Sigmoid colon (tissue), 7 donors: ENCODE results near the gene RAB13. TPM values are rescaled to one million over a fixed set of nuclear protein-coding genes. Genes with fewer than 3 reads are reported as not detected.

Source experiments
- DNase-seq: peaks from one replicate; pipeline ENCODE4 v3.0.0-alpha.2; 2019
- H3K27ac ChIP-seq, 4 donors: fragments of 200-600 bp; sonication (generic); one replicate each; pipeline ENCODE4 v1.5.1; 2016 to 2019; ENCODE audit warnings: mild to moderate bottlenecking in 1 of 4
- H3K27me3 ChIP-seq, 3 donors: fragments of 200-600 bp; sonication (generic); one replicate each; pipeline ENCODE4 v1.5.1; 2019; ENCODE audit warnings: mild to moderate bottlenecking in 1 of 3
- H3K36me3 ChIP-seq, 4 donors: fragments of 200-600 bp; sonication (generic); one replicate each; pipeline ENCODE4 v1.5.1; 2016 to 2019
- H3K4me1 ChIP-seq, 4 donors: fragments of 200-600 bp; sonication (generic); one replicate each; pipeline ENCODE4 v1.5.1; 2017 to 2019
- H3K4me3 ChIP-seq, 4 donors: fragments of 200-600 bp; sonication (generic); one replicate each; pipeline ENCODE4 v1.5.1; 2017 to 2019; ENCODE audit warnings: mild to moderate bottlenecking in 2 of 4, moderate library complexity in 1 of 4
- H3K9me3 ChIP-seq, 4 donors: fragments of 200-600 bp in 3 of 4; sonication (generic) in 3 of 4; one replicate each; pipeline versions ENCODE4 v1.5.1 to v1.6.1; 2013 to 2019
- CTCF ChIP-seq, 4 experiments: fragments of 450-650 bp in 3 of 4; fragments of 200-600 bp in 1 of 4; IDR thresholded peaks; one replicate each; pipeline ENCODE4 v1.5.1; 2016 to 2019; ENCODE audit warnings: antibody characterized with exemption in 4 of 4, mild to moderate bottlenecking in 3 of 4, moderate library complexity in 2 of 4
- EP300 ChIP-seq, 4 donors: sonication (generic); formaldehyde crosslinking; IDR thresholded peaks; one replicate each; pipeline ENCODE4 v1.6.1; 2017; ENCODE audit warnings: antibody characterized with exemption in 4 of 4
- POLR2A ChIP-seq, 2 donors: fragments of 450-650 bp; IDR thresholded peaks; one replicate each; pipeline ENCODE4 v1.6.1; 2016; ENCODE audit warnings: antibody characterized with exemption in 2 of 2, mild to moderate bottlenecking in 2 of 2, moderate library complexity in 2 of 2
- POLR2AphosphoS5 ChIP-seq, 4 donors: sonication (generic); formaldehyde crosslinking; IDR thresholded peaks; one replicate each; pipeline ENCODE4 v1.6.1; 2017; ENCODE audit warnings: antibody characterized with exemption in 4 of 4
- WGBS, 2 donors: extraction: QIAGEN DNeasy Blood & Tissue Kit; methylation state at CpG; one replicate each; pipeline ENCODE4 v1.1.7; 2013; 5-methylcytosine and 5-hydroxymethylcytosine counted together
- intact Hi-C: fragments of 100-400 bp; cut with DNase I; formaldehyde crosslinking; loops from one replicate; pipeline ENCODE4 v1.15.1; 2023
- polyA plus RNA-seq, 3 donors: library from polyadenylated mRNA; stranded (reverse); fragments of 200-250 nt; gene quantifications; one replicate each; pipeline ENCODE4 v1.2.3, GENCODE V29; 2013
- total RNA-seq, 4 donors: library from RNA; depleted of rRNA; stranded (reverse); fragments of >200 nt; gene quantifications; one replicate each; pipeline ENCODE4 v1.1.0, GENCODE V29; 2016
- donor health status: healthy with polysubstance abuse.
- donor health status: Bipolar disorder and iron deficiency.
- donor health status: healthy.

The RAB13 gene
- total and polyA plus RNA-seq, 7 donors, result 34.1 to 275 (median 72.8) TPM

- H3K4me1 ChIP-seq, result peaks cover 0 to 29% (median 19%) of the 10 kb centered on the region in 4 donors
- intact Hi-C loops, result loop anchor here (2.0 kb wide), 1 partner anchor 121 kb away; no protein-coding TSS in a partner anchor
- no peaks in the 10 kb centered on the region for H3K9me3 ChIP-seq
- TF ChIP-seq POLR2A (IDR thresholded peaks at IDR 0.05) (no peak), EP300 (IDR thresholded peaks at IDR 0.05) (no peak), POLR2AphosphoS5 (IDR thresholded peaks at IDR 0.05) (no peak), CTCF (IDR thresholded peaks at IDR 0.05) (no peak)
- 86% methylated on average over 15 of the region's 15 CpGs for WGBS, 2 donors
- DNase-seq, result no peak
- peaks cover 0 to 66% (median 37%) of the 10 kb centered on the region in 4 donors for H3K36me3 ChIP-seq
- H3K27ac ChIP-seq, result peak overlapping the region; percentile 98 to 100 (median 99)
- no peaks in the 10 kb centered on the region for H3K27me3 ChIP-seq
- peak overlapping the region in 3 of 4 donors; percentile 1 to 98 (median 95) for H3K4me3 ChIP-seq
Observed at GRCh38 chr1:153944005-153944826, 41.9 kb downstream of the RAB13 start.

- Histone ChIP-seq H3K4me3 (no peak overlapping the region), H3K27me3 (no peaks in the 10 kb centered on the region), H3K9me3 (no peaks in the 10 kb centered on the region), H3K36me3 (peaks cover 0 to 64% (median 25%) of the 10 kb centered on the region in 4 donors), H3K27ac (no peak overlapping the region), H3K4me1 (peaks cover 0 to 29% (median 19%) of the 10 kb centered on the region in 4 donors)
- no peak for DNase-seq
- TF ChIP-seq POLR2A (IDR thresholded peaks at IDR 0.05), result no peak
- no peak for TF ChIP-seq POLR2AphosphoS5 (IDR thresholded peaks at IDR 0.05)
- TF ChIP-seq EP300 (IDR thresholded peaks at IDR 0.05), result no peak
- TF ChIP-seq CTCF (IDR thresholded peaks at IDR 0.05), result no peak
- intact Hi-C loops, result no loop called here
- 91 to 94% methylated on average over 11 of the region's 11 CpGs for WGBS, 2 donors
Observed at GRCh38 chr1:153942766-153943549, 43.2 kb downstream of the RAB13 start.

GRCh38 chr1:153941826-153942725, 44.1 kb downstream of the RAB13 start:
- peaks cover 6 to 67% (median 29%) of the 10 kb centered on the region in 4 donors for H3K36me3 ChIP-seq
- DNase-seq, result no peak
- intact Hi-C loops, result no loop called here

More at GRCh38 chr1:153941826-153942725, 44.1 kb downstream of the RAB13 start:
- Histone ChIP-seq H3K4me3 (no peak overlapping the region), H3K9me3 (no peaks in the 10 kb centered on the region), H3K27ac (no peak overlapping the region), H3K4me1 (peaks cover 0 to 27% (median 17%) of the 10 kb centered on the region in 4 donors), H3K27me3 (no peaks in the 10 kb centered on the region)
- 94 to 96% methylated on average over 34 of the region's 34 CpGs for WGBS, 2 donors
- no peak for TF ChIP-seq EP300 (IDR thresholded peaks at IDR 0.05)
- no peak for TF ChIP-seq POLR2AphosphoS5 (IDR thresholded peaks at IDR 0.05)
- no peak for TF ChIP-seq POLR2A (IDR thresholded peaks at IDR 0.05)
- no peak for TF ChIP-seq CTCF (IDR thresholded peaks at IDR 0.05)
